GM11168 (cell line): ENCODE results near the gene NPY4R2.
"Not testable (repeated sequence)": the region's sequence is repeated elsewhere in the genome, so short reads cannot be mapped to it uniquely, and the experiment has no call there.

Experiments used
- in situ Hi-C: fragments of 300-500 bp; cut with MboI; formaldehyde crosslinking; loops from one replicate; pipeline ENCODE4 v1.12.0; 2022; ENCODE audit warnings: low sequenced_read_pairs; ENCODE audit not compliant: unreplicated experiment

Gene NPY4R2

GRCh38 chr10:47918475-47918874, at the start of gene NPY4R2:
Gene NPY4R2, plus strand, starts transcription at chr10:47918662. Its CDS starts 3,326 bp downstream, at chr10:47921988.
- in situ Hi-C loops, result not testable (repeated sequence)

- in situ Hi-C loops, result loop anchor here (10.0 kb wide), 1 partner anchor 1356 kb away; no protein-coding TSS in a partner anchor
Measured at GRCh38 chr10:47870887-47871286, 47.6 kb upstream of the NPY4R2 start.

DNA sequence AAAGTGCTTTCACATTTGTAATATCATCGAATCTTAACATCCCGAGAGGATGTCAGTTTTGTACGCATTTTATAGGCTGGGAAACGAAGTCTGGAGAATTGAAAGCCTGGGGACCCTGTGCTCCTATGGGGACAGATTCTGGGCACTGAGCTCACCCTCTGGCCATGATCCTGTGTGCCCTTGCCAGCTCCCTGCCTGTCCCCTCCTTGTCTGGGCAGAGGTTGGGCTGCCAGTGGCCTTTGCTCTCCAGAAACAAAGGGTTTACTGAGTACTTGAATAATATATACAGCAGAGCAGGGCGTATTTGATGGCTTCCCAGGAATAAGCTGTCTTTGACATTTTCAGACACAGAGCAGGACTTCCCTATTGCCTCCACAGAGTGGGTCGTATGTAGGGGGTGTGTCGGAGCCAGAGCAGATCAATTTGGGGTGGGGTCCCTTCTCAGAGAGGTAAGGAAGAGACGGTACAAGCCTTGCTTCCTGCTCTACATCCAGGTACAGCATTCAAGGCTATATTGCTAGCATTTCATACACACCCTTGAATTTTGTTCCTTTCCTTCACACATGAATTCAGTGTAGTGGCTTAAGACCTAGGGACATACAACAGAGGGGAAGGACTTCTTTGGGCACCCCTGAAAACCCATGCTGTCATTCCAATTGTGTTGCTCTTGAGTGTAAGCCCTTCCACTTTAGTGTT, 46.8 kb upstream of the NPY4R2 start:
- in situ Hi-C loops, result loop anchor here (10.0 kb wide), 1 partner anchor 1357 kb away; no protein-coding TSS in a partner anchor

DNA sequence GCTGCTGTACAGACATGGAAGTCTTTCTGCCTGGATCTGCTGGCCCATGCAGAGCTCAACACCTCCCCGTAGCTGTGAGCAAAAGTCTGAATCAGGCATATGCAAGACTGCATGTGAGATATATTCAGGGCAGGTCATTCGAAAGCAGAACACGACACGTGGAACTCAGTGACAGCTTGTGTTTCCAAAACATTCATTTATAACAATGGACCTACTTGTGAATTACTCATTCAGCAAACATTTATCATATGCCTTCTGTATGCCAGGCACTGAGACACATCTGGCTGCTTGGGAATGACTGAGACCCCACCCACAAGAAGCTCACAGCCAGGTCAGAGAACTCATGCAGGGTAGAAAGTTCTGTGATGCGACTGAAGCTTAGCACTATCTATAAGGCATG, 46.2 kb upstream of the NPY4R2 start:
- in situ Hi-C loops, result loop anchor here (10.0 kb wide), 1 partner anchor 1357 kb away; no protein-coding TSS in a partner anchor

GRCh38 chr10:47884239-47884638, 34.2 kb upstream of the NPY4R2 start:
- in situ Hi-C loops, result not testable (repeated sequence)

- in situ Hi-C loops, result not testable (repeated sequence)
Measured at GRCh38 chr10:47884934-47885333, 33.5 kb upstream of the NPY4R2 start.

- in situ Hi-C loops, result not testable (repeated sequence)
Measured at GRCh38 chr10:47886356-47886755, 32.1 kb upstream of the NPY4R2 start.

- in situ Hi-C loops, result not testable (repeated sequence)
Measured at GRCh38 chr10:47886827-47887226, 31.6 kb upstream of the NPY4R2 start.

DNA sequence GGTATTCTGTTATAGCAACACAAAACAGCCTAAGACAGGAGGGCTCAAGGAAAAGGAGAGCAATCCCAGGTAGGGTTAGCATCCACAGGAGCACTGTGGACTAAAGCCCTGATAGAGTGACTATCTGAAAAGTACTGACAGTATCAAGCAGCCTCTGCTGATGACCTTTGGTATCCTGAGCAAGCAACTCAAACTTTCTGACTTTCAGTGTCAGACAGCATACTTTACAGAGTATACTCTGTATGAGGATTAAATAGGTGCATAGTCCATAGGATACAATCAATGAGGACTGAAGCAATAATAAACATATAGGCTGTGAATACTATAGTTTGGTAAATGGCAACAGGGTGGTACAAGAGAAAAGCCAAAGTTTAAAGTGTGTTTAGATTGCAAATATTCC, 27.7 kb upstream of the NPY4R2 start:
- in situ Hi-C loops, result not testable (repeated sequence)

DNA sequence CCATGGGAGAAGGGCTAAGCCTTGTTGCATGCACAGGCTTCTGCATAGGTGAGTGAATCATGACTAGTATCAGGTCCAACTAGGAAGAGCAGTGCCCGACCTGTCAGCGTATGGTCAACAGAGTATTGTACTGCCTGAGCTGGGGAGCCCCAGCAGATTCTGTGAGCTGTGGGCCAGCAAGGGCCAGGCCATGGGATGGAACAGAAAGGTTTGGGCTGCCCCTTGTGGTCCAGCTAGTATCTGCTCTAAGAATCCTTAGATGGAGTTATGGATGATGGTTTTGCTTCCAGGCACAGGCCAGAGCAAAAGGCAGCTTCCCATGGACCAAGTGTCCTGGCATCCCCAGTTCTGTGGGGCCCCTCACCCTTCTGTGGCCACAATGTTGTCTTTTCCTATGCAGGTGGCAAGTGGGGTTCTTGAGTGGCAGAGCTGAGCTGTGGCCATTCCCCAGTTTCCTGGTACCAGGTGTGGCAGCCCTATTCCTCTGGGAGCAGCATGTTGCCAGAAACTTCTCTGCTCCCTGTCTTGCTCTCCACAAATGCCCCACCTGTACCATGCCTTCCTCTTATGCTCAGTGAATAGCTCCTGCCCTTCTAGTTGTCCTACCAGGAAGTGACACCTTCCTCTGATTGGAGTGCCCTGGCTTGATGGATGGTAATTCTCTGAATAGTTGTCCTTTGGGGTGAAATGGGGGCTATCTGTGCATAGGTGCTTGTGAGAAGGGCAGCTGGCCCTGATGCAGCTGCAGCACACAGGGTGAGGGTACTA, 25.8 kb upstream of the NPY4R2 start:
- in situ Hi-C loops, result not testable (repeated sequence)

DNA sequence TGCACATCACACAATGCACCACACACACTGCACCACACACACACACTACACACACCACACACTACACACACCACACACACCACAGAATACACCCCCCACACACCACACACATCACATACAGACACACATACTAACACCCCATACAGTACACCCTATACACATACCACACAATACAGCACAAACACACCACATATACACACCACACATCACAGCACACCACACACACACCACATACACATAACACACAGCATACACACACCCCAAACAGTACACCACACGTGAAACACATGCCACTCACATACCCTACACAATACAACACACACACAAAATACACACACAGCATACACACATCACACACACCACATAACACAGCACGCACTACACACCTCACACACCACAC, 23.9 kb upstream of the NPY4R2 start:
- in situ Hi-C loops, result not testable (repeated sequence)

DNA sequence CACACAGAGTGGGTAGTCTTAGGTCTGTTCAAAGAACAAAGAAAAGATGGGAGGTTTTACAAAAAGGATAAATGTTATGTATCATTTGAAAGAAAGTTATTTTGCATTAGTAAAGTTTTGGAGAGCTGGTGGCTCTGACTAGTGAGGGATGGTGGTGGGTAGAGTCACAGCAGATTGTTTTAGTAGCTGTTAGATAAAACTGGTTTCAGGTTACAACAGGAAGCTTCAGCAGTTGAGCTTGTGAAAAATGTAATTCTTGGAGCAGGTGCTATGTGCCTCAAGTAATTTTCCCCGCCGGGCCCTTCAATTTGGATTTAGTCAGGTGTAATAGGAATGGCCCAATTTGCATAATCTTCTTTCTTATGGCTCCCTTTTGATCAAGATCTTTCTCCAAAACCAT, 20.6 kb upstream of the NPY4R2 start:
- in situ Hi-C loops, result not testable (repeated sequence)

DNA sequence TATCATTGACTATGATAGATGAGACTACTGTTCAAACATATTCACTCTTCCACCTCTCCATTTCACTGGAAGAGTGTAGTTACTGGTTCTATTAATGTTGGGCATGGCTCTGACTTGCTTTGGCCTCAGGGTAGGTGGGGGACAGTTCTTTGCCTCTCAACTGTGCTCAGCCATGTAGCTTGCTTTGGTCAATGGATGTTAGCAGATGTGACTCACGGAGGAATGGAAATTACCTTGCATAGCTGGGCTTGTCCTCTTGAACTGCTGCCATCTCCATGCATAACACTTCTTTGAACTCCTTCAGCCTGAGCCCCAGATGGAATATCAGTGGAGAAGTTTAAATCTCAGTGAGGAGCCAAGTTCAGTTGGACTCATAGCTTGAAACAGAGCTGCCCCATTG, 9.1 kb upstream of the NPY4R2 start:
- in situ Hi-C loops, result not testable (repeated sequence)

DNA sequence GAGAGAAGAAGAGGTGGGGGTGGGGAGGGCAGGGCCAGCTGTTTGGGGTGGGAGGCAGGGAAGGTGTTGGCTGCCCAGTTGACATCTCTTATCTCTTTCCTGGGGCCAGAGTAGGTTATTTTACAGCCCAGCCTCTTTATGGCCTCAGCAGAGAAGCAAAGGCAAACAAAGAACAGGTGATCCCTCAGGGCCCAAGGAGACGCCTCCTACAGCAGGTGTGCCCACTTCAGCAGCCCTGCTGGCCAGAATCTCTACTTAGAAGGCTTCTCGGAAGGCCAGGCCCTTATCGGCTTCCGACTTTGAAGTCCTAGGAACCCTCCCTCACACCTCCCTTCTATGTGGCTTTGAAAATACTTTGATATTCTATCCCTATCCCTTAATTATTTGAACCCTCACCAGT, 8.0 kb upstream of the NPY4R2 start:
- in situ Hi-C loops, result not testable (repeated sequence)

DNA sequence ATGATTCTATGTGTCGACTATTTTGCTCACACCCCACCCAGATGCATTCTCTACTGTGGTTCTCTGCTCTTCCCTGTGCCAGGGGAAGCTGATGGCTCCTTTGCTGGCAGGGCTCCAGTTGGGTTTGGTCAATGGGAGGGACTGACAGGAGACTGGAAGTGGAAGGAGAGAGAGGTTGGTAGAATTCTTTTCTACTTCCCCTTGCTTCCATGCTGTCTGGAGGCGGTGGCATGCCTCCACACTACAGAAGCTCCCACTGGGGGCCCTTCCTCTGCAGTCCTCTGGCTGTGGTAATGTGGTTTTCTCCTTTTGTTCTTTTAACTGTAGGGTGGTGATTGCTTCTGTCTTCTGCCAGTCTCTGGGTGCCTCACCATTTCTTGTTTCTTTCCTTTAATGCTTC, 4.4 kb upstream of the NPY4R2 start:
- in situ Hi-C loops, result not testable (repeated sequence)

- in situ Hi-C loops, result not testable (repeated sequence)
Measured at GRCh38 chr10:47915849-47916548, 2.5 kb upstream of the NPY4R2 start.

GRCh38 chr10:47920610-47921009, 2.1 kb downstream of the NPY4R2 start:
- in situ Hi-C loops, result not testable (repeated sequence)

DNA sequence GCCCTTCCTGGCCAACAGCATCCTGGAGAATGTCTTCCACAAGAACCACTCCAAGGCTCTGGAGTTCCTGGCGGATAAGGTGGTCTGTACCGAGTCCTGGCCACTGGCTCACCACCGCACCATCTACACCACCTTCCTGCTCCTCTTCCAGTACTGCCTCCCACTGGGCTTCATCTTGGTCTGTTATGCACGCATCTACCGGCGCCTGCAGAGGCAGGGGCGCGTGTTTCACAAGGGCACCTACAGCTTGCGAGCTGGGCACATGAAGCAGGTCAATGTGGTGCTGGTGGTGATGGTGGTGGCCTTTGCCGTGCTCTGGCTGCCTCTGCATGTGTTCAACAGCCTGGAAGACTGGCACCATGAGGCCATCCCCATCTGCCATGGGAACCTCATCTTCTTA, 4.0 kb downstream of the NPY4R2 start:
- in situ Hi-C loops, result not testable (repeated sequence)

DNA sequence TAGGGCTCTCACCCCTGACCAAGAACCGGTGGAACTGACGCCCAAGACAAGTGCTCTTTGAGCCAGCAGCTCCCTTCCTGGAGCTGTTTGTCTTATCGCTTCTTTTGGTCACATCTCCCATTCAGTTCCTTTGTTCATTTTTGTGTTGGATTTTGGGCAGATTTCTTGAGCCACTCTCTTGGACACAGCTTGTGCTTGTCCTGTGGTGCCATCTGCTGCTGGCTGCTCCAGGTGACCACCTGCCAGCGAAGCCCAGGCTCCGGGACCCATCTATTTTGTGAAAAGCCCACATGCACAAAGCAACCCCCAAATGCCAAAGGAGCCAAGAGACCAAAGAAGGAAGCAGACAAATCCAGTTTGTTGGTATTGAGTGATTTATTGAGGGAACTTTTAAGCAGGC, 6.2 kb downstream of the NPY4R2 start:
- in situ Hi-C loops, result not testable (repeated sequence)

- in situ Hi-C loops, result not testable (repeated sequence)
Measured at GRCh38 chr10:47927147-47927916, 8.9 kb downstream of the NPY4R2 start.
